HUDEP-2 (cell line): ENCODE measurements around the gene RDH8.

Experiments
- DNase-seq, 76 experiments: peaks; one replicate each; lab custom pipeline; 2025; ENCODE audit not compliant: unreplicated experiment in 76 of 76; lab: John Stamatoyannopoulos, UW

Gene RDH8

GRCh38 chr19:10013316-10013715, at the start of gene RDH8:
Gene RDH8, plus strand, starts transcription at chr19:10013483. Its CDS starts 15 bp downstream, at chr19:10013498.
- DNase-seq: no peak

GRCh38 chr19:9966024-9966423, 47.3 kb upstream of the RDH8 start:
- no peak for DNase-seq

- DNase-seq: no peak
Observed at GRCh38 chr19:9966448-9966847, 46.8 kb upstream of the RDH8 start.

- DNase-seq: no peak
Observed at GRCh38 chr19:9967326-9967725, 46.0 kb upstream of the RDH8 start.

GRCh38 chr19:9968820-9969687, 44.2 kb upstream of the RDH8 start:
- no peak for DNase-seq

- no peak for DNase-seq
Observed at GRCh38 chr19:9969688-9969975, 43.7 kb upstream of the RDH8 start.

- DNase-seq: no peak
Observed at GRCh38 chr19:9970481-9970880, 42.8 kb upstream of the RDH8 start.

- DNase-seq: no peak
Observed at GRCh38 chr19:9971166-9971897, 42.0 kb upstream of the RDH8 start.

- no peak for DNase-seq
Observed at GRCh38 chr19:9972103-9972502, 41.2 kb upstream of the RDH8 start.

GRCh38 chr19:9981406-9982260, 31.6 kb upstream of the RDH8 start:
- DNase-seq: no peak

GRCh38 chr19:9986787-9987281, 26.4 kb upstream of the RDH8 start:
- DNase-seq: no peak

GRCh38 chr19:9989504-9989903, 23.8 kb upstream of the RDH8 start:
- DNase-seq: no peak

- DNase-seq: no peak
Observed at GRCh38 chr19:9991425-9992191, 21.7 kb upstream of the RDH8 start.

- no peak for DNase-seq
Observed at GRCh38 chr19:9995084-9995483, 18.2 kb upstream of the RDH8 start.

GRCh38 chr19:9995999-9996398, 17.3 kb upstream of the RDH8 start:
- DNase-seq: no peak

- DNase-seq: no peak
Observed at GRCh38 chr19:9996541-9996940, 16.7 kb upstream of the RDH8 start.

- DNase-seq: peak in 61 of 76 experiments; percentile 5 to 74 (median 49)
Observed at GRCh38 chr19:10000171-10000826, 13.0 kb upstream of the RDH8 start.

- DNase-seq: peak in 21 of 76 experiments; percentile 4 to 49 (median 16)
Observed at GRCh38 chr19:10001899-10002298, 11.4 kb upstream of the RDH8 start.

GRCh38 chr19:10003271-10003670, 10.0 kb upstream of the RDH8 start:
- no peak for DNase-seq

- peak in 2 of 76 experiments; percentile 23 to 39 for DNase-seq
Observed at GRCh38 chr19:10004617-10005016, 8.7 kb upstream of the RDH8 start.
